Mucosa of descending colon (tissue), 3 donors: ENCODE measurements around the gene MRPL3. TPM values are rescaled to one million over a fixed set of nuclear protein-coding genes. Genes with fewer than 3 reads are reported as not detected.

ENCODE experiments used
- ATAC-seq: fragments of 200-7000 bp; cut with Tn5 transposase; one replicate; pipeline ENCODE4 v1.9.1; 2020; ENCODE audit warnings: mild to moderate bottlenecking, moderate library complexity
- DNase-seq, 3 donors: peaks; one replicate each; pipeline ENCODE4 v3.0.0-alpha.2; 2020
- H3K36me3 ChIP-seq: fragments of 200-600 bp; one replicate; pipeline ENCODE4 v1.8.0; 2021; ENCODE audit warnings: low read depth, mild to moderate bottlenecking
- H3K4me1 ChIP-seq: fragments of 200-600 bp; one replicate; pipeline ENCODE4 v1.8.0; 2021; ENCODE audit warnings: low read depth, mild to moderate bottlenecking
- H3K4me3 ChIP-seq: fragments of 200-600 bp; one replicate; pipeline ENCODE4 v1.8.0; 2021; ENCODE audit warnings: mild to moderate bottlenecking
- H3K9me3 ChIP-seq: fragments of 200-600 bp; one replicate; pipeline ENCODE4 v1.8.0; 2021; ENCODE audit warnings: mild to moderate bottlenecking
- CTCF ChIP-seq: fragments of 200-600 bp; IDR thresholded peaks from one replicate; pipeline ENCODE4 v1.8.0; 2022; ENCODE audit warnings: antibody characterized with exemption, mild to moderate bottlenecking
- intact Hi-C, 2 donors: fragments of 100-400 bp; cut with DNase I in 1 of 2; cut with micrococcal nuclease in 1 of 2; formaldehyde crosslinking; loops; one replicate each; pipeline versions ENCODE4 v1.11.0 to v1.11.1; 2022; cut with DNase I, micrococcal nuclease
- total RNA-seq, 3 donors: library from RNA; stranded (reverse); fragmentation: NEBNext Ultra II Directional in 2 of 3; extraction: Animal tissue kit (Norgen Biotek cat#: 25700) in 2 of 3; gene quantifications; one replicate each; pipeline versions ENCODE4 v1.2.1 to v1.2.4, GENCODE V29; 2021 to 2023
- donor health status: DM: no; HTN: no; CAD: no; lungs with moderate emphysema.
- donor health status: DM: no; HTN: no; CAD: no.
- donor health status: DM: no; HTN: yes; CAD: no.

MRPL3 gene
- total RNA-seq, 3 donors from 2014 or later = 48.6 to 68.8 (median 49.2) TPM

- Histone ChIP-seq H3K4me3 (no peak overlapping the region), H3K36me3 (no peaks in the 10 kb centered on the region), H3K9me3 (no peaks in the 10 kb centered on the region), H3K4me1 (no peaks in the 10 kb centered on the region)
- no peak for TF ChIP-seq CTCF
- DNase-seq (no peak), ATAC-seq (no peak)
- intact Hi-C loops = no loop called here
Observed at GRCh38 chr3:131547585-131547984, 44.8 kb upstream of the MRPL3 start.

DNA sequence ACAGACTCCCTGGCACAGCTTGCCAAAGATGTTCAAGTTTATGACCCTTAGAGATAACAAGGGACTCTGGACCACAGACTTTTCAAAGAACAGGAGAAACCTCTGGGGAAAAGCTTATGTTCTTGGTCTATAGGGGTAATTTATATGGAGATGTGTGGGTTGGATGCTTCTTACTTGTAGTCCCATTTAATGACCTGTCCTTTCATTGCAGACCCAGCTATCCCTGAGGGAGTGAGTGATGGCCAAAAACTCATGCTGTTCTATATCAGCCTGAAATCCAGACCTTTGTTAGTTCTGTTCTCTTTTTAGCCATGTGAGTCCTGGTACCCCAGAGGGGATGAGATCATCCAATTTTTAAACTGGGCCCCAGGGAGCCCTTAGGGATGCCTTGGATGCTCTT lies 43.7 kb upstream of the MRPL3 start:
- Histone ChIP-seq H3K4me3 (no peak overlapping the region), H3K4me1 (no peaks in the 10 kb centered on the region), H3K9me3 (no peaks in the 10 kb centered on the region), H3K36me3 (no peaks in the 10 kb centered on the region)
- no peak for ATAC-seq
- no peak for DNase-seq
- intact Hi-C loops = no loop called here
- no peak for TF ChIP-seq CTCF

GRCh38 chr3:131544557-131544956 lies 41.8 kb upstream of the MRPL3 start:
- DNase-seq (no peak), ATAC-seq (no peak)
- H3K4me1 ChIP-seq = no peaks in the 10 kb centered on the region
- intact Hi-C loops = no loop called here
- H3K9me3 ChIP-seq = no peaks in the 10 kb centered on the region
- no peaks in the 10 kb centered on the region for H3K36me3 ChIP-seq
- no peak for TF ChIP-seq CTCF
- no peak overlapping the region for H3K4me3 ChIP-seq

- H3K9me3 ChIP-seq = no peaks in the 10 kb centered on the region
- no peaks in the 10 kb centered on the region for H3K4me1 ChIP-seq
- intact Hi-C loops = no loop called here
- no peak for TF ChIP-seq CTCF
- DNase-seq (peak in 2 of 3 donors; percentile 17 to 41), ATAC-seq (peak; percentile 24)
- no peak overlapping the region for H3K4me3 ChIP-seq
- no peaks in the 10 kb centered on the region for H3K36me3 ChIP-seq
Observed at GRCh38 chr3:131543714-131544113, 40.9 kb upstream of the MRPL3 start.

DNA sequence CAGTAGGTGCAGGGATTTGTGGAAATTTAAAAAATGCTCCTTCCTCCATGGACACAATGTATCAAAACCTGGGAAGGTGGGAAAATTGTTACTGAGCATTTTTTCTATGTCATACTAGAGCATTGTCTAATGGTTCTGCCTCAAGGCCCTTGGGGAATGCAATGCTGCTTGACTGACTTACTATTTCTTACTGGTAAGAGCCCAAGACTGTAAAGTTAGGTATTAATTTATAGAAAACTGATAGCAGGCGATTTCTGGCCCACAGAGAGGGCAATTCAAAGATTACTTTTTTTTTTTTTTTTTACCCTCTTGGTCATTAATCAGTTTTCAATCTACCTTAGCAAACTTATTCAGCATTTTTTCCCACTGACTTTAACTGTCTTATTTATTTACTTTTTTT lies 38.5 kb upstream of the MRPL3 start:
- H3K9me3 ChIP-seq = no peaks in the 10 kb centered on the region
- ATAC-seq (no peak), DNase-seq (no peak)
- no peaks in the 10 kb centered on the region for H3K36me3 ChIP-seq
- TF ChIP-seq CTCF = no peak
- no peak overlapping the region for H3K4me3 ChIP-seq
- no peaks in the 10 kb centered on the region for H3K4me1 ChIP-seq
- intact Hi-C loops = no loop called here

DNA sequence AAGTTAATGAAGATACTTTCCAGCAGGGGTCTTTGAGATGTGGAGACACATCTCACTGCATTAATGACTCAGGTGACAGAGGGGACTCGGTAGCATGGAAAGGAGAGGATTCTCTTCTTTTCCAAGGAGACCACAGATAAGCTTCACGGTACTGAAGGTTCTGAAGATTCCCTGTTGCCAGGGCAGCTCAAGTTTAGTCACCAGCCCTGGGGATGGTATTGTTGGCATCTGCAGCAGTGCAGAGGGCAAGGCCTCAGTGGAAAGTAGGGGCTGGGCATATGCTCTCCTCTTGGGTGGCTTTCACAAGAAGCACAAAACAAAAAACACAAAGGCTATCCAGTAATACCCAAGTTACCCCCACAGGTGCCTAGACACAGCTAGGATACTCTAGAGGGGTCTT lies 38.0 kb upstream of the MRPL3 start:
- DNase-seq = no peak
- H3K36me3 ChIP-seq = no peaks in the 10 kb centered on the region
- intact Hi-C loops = no loop called here
- no peaks in the 10 kb centered on the region for H3K4me1 ChIP-seq
- no peak for ATAC-seq
- no peaks in the 10 kb centered on the region for H3K9me3 ChIP-seq
- no peak for TF ChIP-seq CTCF
- H3K4me3 ChIP-seq = no peak overlapping the region
